Amygdala (tissue), 56 donors: Measurements from ENCODE around the gene ACP1.

Source experiments
- DNase-seq, 56 donors: peaks; one replicate each; lab custom pipeline; 2025; lab: John Stamatoyannopoulos, UW

Gene ACP1

DNA sequence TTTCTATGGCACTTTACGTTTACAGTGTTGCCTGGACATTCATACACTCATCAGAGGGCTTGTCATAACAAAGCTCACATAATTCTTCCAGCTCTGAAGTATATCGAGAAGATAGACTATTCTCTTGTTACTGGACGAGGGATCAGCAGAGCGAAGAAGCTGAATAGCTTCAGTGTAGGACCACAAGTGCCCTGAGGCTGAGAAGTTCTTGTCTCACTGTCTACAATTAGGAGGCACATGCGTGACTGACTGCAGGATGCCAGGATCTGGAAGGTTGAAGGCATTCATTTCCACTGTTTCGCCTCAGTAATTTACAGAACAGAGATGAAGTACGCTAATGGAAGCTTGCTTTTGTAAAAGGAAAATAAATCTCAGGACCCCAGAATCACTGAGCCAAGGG is 10.5 kb upstream of the ACP1 start:
- no peak for DNase-seq

DNA sequence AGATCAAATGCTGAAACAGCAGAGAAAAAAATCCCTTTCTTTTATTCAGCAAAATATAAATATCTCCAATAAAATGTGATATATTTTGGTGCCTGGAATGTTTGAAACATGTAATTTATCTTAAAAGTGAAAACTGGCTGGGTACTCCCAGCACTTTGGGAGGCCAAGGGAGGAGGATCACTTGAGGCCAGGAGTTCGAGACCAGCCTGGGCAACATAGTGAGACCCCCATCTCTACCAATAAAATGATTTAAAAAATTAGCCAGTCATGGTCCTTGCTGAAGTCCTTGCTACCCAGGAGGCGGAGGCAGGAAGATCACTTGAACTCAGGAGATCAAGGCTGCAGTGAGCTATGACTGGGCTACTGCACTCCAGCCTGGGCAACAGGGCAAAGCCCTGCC is 9.6 kb upstream of the ACP1 start:
- no peak for DNase-seq

GRCh38 chr2:256094-256493 is 8.7 kb upstream of the ACP1 start:
- no peak for DNase-seq

DNA sequence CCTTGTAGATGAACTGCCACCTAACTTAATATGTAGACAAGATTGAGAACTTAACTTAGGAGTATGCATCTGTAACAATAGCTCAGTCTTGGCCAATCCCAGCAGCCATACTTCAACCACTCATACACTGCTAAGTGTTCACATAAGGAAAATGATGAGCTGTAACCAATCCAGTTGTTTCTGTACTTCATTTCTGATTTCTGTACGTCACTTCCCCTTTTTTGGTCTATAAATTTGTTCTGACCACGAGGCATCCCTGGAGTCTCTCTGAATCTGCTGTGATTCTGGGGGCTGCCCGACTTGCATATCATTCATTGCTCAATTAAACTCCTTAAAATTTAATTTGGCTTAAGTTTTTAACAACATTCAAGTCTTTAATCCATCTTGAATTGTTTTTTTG is 7.3 kb upstream of the ACP1 start:
- no peak for DNase-seq

DNA sequence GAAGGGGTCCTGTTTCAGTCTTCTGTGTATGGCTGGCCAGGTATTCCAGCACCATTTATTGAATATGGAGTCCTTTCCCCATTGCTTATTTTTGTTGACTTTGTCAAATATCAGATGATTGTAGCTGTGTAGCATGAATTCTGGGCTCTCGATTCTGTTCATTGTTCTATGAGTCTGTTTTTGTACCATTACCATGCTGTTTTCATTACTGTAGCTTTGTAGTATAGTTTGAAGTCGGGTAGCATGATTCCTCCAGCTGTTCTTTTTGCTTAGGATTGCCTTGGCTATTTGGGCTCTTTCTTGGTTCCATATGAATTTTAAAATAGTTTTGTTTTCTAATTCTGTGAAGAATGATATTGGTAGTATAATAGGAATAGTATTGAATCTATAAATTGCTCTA is 6.9 kb upstream of the ACP1 start:
- DNase-seq, result no peak

GRCh38 chr2:258933-259332 is 5.8 kb upstream of the ACP1 start:
- DNase-seq, result no peak

DNA sequence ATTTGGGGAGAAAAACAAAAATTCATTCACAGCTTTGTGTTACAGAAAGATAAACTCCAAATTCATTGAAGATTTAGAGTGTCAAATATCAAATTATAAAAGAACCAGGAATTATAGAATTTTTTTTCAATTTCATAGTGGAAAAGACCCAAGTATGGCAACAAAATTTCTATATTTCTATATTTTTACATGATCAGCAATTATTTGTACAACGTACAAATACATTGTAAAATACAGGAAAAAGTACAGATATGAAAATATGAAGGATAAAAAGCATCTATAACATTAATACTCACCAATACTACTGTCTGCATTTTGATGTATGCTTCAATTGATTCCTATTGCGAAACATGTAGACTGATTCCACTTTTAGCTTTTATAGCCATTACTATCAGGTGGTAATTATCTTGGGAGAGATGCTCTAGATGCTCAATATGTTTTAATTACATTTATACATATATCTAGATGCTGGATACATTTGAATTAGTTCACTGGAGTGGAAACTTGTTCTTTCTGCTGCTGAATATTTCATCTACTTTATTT is 4.9 kb upstream of the ACP1 start:
- no peak for DNase-seq

- DNase-seq, result no peak
Observed at GRCh38 chr2:260507-261161, 4.1 kb upstream of the ACP1 start.

- no peak for DNase-seq
Observed at GRCh38 chr2:262117-262516, 2.6 kb upstream of the ACP1 start.

GRCh38 chr2:263022-263738 is 1.6 kb upstream of the ACP1 start:
- DNase-seq, result no peak

GRCh38 chr2:263774-264492 is 814 bp upstream of the ACP1 start, which contains the start of gene SH3YL1:
Gene SH3YL1 (minus strand): TSS chr2:264032. CDS start chr2:263984, 48 bp downstream.
- peak in 1 of 56 donors; percentile 14 for DNase-seq

DNA sequence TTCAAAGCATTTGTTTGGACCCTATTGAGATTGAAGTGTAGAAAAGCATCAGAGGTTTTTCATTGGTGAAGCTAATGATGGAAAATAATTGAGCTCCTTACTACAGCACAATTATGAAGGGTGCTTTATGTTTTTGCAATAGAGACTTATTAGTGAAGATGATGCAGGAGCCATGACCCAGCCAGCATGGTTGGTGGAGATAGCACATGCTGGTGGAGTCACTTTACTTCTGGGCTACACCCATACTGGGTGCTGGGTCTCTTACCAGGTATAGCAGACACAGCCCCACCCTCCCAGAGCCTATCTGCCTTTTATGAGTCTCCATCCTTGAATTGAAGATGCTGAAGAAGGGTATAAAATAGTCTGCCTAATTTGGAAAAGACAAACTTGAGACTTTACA is 3.6 kb downstream of the ACP1 start:
- DNase-seq, result no peak

- DNase-seq, result no peak
Observed at GRCh38 chr2:269356-270030, 4.7 kb downstream of the ACP1 start.

- no peak for DNase-seq
Observed at GRCh38 chr2:270861-271260, 6.1 kb downstream of the ACP1 start.

DNA sequence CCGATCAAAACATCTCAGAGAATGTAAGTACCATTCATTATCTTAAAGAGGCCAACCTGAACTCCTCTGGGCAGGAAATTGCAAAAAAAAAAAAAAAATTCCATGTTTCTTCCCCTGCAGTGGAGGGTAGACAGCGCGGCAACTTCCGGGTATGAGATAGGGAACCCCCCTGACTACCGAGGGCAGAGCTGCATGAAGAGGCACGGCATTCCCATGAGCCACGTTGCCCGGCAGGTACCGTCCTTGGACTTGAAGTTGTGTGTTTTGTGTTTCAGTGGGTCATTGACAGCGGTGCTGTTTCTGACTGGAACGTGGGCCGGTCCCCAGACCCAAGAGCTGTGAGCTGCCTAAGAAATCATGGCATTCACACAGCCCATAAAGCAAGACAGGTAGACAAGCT is 7.2 kb downstream of the ACP1 start:
- no peak for DNase-seq

DNA sequence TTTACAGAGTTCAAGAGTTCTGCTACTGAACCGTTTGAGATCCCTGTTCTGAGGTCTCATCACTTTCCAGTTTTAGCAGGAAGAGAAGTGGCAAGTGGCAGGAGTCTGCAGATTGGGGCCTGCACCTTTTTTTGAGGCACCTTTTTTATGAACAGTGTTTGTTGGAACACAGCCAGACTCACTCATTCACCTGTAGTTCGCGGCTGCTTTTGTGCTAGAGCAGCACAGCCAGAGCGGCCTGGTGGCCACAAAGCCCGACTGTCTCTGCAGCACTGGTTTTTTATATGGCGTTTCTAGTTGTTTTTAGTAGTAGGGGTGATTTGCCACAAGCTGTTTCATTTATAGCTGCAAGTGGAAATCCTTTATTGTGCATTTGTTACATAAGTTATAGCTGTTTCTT is 8.6 kb downstream of the ACP1 start:
- DNase-seq, result no peak

GRCh38 chr2:274503-274902 is 9.8 kb downstream of the ACP1 start:
- DNase-seq, result no peak

DNA sequence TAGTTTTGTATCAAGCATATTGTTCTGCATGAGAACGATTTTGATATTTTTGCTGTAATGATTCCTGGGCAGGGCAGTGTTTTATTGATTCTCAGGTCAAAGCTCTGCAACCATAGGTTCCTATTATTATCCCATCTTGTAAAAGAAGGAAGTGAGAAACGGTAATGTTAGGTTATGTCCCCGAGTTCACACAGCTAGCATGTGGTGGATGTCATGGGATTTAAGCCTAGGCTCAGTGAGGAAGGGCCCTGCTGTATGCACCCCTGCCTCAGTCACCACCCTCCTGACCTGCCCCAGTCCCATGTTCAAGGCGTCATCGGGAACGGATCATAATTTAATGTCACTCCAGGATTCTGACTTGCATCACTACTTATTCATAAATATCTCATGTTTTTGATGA is 10.7 kb downstream of the ACP1 start:
- peak in 2 of 56 donors; percentile 5 to 24 for DNase-seq

DNA sequence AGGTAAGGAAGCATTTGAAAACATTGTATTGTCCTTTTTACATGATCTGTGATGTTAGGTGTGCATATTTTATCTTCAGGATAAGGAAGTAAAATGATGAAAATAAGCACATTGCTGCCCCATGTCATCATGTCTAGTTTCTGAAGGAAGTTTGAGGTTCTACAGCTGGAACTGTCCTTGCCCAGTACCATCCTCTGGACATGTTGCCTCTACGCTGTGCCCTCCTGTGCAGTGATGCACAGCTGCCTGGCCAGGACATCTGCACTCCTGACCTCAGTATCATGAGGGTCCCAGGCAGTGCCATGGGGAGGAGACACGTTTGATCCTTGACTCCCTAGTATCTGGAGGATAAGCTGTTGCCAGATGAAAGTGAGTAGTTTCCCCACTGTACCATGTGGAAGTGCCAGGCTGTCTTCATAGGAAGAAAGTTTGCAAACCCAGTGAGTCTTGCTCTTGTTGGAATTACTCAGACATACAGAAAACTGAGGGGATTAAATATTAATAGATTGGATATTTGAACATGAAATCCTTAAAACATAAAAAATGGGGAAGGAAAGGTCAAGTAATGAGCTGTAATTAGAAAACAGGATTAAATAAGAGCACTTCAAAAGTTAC is 13.7 kb downstream of the ACP1 start:
- DNase-seq, result no peak

- no peak for DNase-seq
Observed at GRCh38 chr2:278927-279320, 14.2 kb downstream of the ACP1 start.
